OCI-LY1 (cell line): ENCODE data around the gene MADD.

ENCODE experiments used
- CTCF ChIP-seq: fragments of 200-600 bp; sonication (generic), shearing (Covaris generic); IDR thresholded peaks from 2 replicates; pipeline ENCODE4 v1.5.1; 2017; ENCODE audit warnings: mild to moderate bottlenecking, antibody characterized with exemption, low read length, moderate library complexity, mixed read lengths
- EZH2 ChIP-seq: fragments of 200-600 bp; sonication (generic), shearing (Covaris generic); IDR thresholded peaks from 2 replicates; pipeline ENCODE4 v1.8.0; 2017; ENCODE audit warnings: borderline replicate concordance, mixed run types, mild to moderate bottlenecking, antibody characterized with exemption, low read length, moderate library complexity, mixed read lengths

GRCh38 chr11:47373876-47374719, 104.2 kb downstream of the MADD start:
- peak; percentile 97 for TF ChIP-seq CTCF
- no peak for TF ChIP-seq EZH2
